Activated CD8-positive, alpha-beta memory T cell treated with anti-CD3 and anti-CD28 coated beads, Interleukin-2, amount 50 U/mL, for 24 hours (primary cell): Measurements from ENCODE around the gene SULT2A1.
"Not testable (repeated sequence)": the region's sequence is repeated elsewhere in the genome, so short reads cannot be mapped to it uniquely, and the experiment has no call there.

Experiments
- DNase-seq: peaks from one replicate; pipeline ENCODE4 v3.0.0-alpha.2; 2020; ENCODE audit errors: extremely low read depth

The SULT2A1 gene

GRCh38 chr19:47860602-47861297, 25.4 kb downstream of the SULT2A1 start:
- no peak for DNase-seq

DNA sequence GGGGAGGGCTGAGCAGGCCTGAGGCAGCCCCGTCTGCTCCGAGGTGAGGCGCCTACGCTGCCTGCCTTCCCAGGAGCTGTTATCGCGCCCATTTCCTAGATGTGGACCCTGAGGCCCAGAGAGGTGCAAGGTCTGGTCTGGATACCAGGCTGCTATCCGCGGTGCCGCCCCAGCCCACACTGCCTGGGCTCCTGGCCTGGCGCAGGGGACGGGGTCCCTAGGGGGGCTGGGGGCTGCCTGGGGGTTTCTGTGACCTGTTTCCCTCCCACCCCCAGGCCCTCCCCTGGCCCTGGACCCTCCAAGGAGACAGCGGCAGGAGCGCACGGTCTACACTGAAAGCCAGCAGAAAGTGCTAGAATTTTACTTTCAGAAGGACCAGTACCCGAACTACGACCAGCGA, 26.3 kb downstream of the SULT2A1 start:
- not testable (repeated sequence) for DNase-seq

DNA sequence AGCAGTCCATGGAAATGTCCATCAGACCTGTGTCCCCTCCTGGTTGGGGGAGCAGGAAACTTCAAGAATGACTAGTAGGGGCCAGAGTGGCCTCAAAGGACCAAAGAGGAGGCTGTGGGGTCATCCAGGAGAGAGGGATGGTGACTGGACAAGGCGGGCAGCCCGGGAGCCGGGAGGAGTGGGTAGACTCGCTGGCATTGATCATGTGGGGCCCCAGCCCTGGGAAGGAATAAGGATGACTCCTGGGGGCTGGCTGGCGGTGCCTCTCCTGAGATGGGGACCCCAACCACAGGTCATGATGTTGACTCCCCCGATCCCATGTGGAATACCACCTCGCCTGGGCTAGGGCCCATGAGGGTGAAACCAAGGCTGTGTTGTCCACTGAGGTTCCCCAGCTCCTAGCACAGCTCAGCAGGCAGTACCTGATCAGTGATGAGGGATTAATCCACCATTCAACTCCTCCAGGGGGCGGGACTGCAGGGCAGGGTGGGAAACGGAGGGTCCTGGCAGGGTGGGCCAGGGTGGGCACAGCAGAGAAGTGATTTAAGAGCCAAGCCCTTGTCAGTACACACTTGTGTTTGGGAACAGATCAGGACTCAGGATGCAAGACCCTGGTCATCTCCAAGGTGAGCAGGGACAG, 27.3 kb downstream of the SULT2A1 start, which contains the start of gene TPRX2:
Gene TPRX2 (plus strand): TSS at position 590 of the 640 bp plus-strand sequence. CDS start 12 bp downstream, at position 602.
- DNase-seq: not testable (repeated sequence)

- not testable (repeated sequence) for DNase-seq
These were observed 27.9 kb downstream of the SULT2A1 start for GRCh38 chr19:47858231-47858630.

- no peak for DNase-seq
These were observed 31.7 kb downstream of the SULT2A1 start for GRCh38 chr19:47854459-47854858.

- no peak for DNase-seq
These were observed 33.1 kb downstream of the SULT2A1 start for GRCh38 chr19:47853003-47853402.

GRCh38 chr19:47848823-47849473, 37.2 kb downstream of the SULT2A1 start:
- DNase-seq: no peak

- no peak for DNase-seq
These were observed 37.7 kb downstream of the SULT2A1 start for GRCh38 chr19:47848425-47848822.

GRCh38 chr19:47842941-47843340, 43.2 kb downstream of the SULT2A1 start:
- DNase-seq: no peak

- DNase-seq: no peak
These were observed 46.2 kb downstream of the SULT2A1 start for GRCh38 chr19:47839913-47840312.

- DNase-seq: no peak
These were observed 46.7 kb downstream of the SULT2A1 start for GRCh38 chr19:47839411-47839810.

DNA sequence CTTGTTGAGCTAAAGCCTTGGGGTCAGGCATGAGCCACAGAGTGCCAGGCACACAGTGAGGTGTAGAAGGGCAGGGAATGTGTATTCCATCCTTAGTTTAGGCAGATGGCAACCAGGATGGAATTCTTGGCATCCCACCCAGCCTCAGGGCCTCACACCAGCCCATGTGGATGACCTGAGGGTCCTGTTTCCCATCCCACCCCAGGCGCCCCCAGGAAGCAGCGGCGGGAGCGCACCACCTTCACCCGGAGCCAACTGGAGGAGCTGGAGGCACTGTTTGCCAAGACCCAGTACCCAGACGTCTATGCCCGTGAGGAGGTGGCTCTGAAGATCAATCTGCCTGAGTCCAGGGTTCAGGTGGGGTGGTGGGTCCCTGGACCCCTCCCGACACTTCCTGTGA, 50.1 kb downstream of the SULT2A1 start:
- no peak for DNase-seq

DNA sequence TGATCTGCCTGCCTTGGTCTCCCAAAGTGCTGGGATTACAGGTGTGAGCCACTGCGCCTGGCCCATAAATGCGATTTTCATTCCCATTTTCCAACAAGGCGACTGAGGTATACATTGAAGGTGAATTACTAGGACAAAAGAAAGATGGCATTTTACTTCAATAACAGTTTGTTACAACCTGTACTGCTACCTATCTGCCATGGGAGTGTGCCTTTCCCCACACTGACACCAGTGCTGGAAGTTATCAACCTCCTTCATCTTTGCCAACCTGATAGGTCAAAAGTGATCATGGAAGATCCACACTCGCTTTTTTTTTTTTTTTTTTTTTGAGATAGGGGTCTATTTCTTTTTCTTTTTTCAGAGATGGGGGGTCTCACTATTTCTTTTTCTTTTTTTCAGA, 53.4 kb downstream of the SULT2A1 start:
- no peak for DNase-seq

DNA sequence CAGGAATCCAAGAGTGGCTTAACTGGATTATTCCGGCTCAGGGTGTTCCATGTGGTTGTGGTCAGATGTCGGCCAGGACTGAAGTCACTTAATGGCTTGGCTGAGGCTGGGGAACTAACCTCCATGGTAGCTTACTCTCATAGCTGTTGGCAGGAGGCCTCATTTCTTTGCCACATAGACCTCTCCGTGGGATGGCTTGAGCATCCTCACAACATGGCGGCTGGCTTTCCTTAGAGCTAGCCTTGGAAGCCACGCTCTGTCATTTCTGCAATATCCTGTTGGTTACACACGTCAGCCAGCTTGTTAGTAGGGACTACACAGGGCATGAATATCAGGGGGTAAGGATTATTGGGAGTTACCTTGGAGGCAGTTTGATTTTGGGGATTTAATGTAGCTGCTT, 59.3 kb downstream of the SULT2A1 start:
- DNase-seq: no peak

DNA sequence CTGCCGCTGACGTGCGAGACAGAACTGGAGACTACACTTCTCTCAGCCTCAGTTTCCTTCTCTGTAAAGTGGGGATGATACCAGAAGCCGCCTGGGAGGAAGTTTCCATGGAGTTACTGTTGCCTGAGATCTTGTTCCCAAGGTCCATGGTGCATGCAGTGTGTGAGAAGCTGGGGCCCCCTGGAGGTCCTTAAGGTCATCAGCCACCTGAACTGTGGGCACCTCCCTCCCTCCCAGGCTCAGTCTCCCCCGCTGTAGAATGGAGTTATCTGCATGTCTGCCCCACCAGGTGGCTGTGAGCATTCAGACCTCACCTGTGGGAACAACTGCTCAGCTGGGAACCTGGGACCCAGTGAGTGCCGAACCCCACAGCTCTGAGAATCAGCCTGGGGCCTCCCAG, 61.7 kb downstream of the SULT2A1 start:
- no peak for DNase-seq

DNA sequence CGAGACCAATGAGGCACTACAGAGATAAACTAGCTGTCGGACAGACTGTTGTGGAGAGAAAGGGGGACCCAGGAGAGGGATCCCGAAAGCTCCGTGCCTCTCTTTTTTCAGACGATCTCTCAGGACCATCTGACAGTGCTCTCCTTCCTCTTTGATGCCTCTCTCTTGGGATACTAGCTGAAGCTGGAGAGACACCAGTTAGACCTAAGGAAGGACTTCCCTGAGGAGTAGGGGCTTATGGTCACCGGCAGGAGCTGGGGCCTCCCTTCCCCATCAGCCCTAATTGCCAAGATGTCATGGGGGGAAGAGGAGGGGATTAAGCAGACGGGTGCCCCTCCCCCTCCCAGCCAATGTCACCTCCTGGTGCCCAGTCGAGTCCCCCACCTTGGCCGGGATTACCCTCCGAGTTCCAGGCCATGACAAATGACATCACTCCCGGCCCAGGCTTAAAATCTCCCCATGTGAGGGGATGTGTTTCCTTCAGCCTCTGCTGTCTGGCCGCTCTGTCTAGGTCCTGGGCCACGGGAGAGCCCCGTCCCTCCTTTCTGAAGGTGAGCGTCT, 64.6 kb downstream of the SULT2A1 start, which contains the start of gene CRX:
Gene CRX (plus strand): TSS at position 478 of the 561 bp plus-strand sequence. CDS start 12,507 bp downstream, outside the sequence.
- no peak for DNase-seq
